Right lung (tissue), 5 donors: Measurements from ENCODE around the gene FXYD7. TPM values are rescaled to one million over a fixed set of nuclear protein-coding genes. Genes with fewer than 3 reads are reported as not detected.

Experiments used
- DNase-seq, 2 donors: peaks; one replicate each; pipeline ENCODE4 v3.0.0-alpha.2; 2013
- polyA plus RNA-seq, 5 donors: library from polyadenylated mRNA; unstranded; fragments of 120-200 nt; gene quantifications; one replicate each; pipeline versions ENCODE4 v1.2.1 to v1.2.3, GENCODE V29; 2013; ENCODE audit warnings: inconsistent platforms in 1 of 5, low replicate concordance in 1 of 5; ENCODE audit not compliant: insufficient read length in 5 of 5, insufficient read depth in 1 of 5

The FXYD7 gene
- polyA plus RNA-seq, 5 donors: 0.36 to 1.4 (median 1.2) TPM

DNA sequence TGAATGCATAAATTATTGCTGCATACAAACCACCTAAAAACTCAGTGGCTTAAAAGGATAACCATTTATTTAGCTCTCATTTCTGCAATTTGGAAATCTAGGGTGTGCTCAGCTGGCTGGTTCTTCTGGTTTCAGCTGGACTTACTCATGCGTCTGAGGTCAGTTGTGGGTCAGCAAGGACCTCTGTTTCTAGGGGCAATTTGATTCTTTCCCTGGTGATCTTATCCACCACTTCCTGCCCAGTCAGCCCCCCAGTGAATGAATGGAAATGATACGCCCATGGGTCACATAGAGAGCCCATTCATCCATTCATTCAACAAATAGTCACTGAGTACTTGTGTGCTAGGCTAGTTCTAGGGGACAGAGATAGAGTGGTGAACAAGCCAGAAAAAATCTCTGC, 21.4 kb downstream of the FXYD7 start:
- DNase-seq: no peak

- no peak for DNase-seq
Observed at GRCh38 chr19:35165200-35166058, 22.4 kb downstream of the FXYD7 start.

DNA sequence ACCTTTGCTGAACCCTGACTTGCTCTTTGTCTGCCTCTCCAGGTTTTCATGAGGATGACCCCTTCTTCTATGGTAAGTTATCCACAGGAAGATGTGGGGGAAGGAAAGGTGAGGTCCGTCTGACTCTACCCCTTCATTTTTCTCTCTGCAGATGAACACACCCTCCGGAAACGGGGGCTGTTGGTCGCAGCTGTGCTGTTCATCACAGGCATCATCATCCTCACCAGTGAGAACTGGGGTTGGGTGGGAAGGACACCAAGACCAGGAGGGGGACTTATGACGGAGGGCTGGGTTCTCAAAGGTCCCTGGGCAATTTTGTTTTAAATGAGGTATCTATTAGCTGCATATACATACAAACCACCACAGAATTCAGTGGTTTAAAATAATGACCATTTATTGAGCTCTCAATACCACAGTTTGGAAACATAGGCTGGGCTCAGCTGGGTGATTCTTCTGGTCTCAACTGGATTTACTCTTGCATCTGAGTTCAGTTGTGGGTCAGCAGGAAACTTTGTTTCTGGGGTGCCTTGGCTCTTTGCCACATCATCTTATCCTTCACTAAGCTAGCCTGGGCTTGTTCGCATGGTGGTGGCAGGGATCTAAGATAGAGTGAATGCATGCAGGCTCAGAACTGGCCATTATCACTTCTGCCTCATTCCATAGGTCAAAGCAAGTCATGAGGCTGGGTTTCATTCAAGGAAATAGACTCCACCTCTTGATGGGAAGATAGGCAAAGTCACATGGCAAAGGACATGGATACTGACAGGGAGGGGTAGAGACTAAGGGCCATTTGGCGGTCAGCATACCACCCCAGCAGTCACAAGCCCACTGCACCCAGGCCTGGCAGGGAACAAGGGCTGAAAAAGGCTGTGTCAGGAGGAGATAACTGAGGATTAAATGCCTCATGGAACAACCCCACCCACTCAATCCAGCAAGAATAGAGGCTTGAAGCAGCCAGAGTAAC, 23.3 kb downstream of the FXYD7 start:
- no peak for DNase-seq

DNA sequence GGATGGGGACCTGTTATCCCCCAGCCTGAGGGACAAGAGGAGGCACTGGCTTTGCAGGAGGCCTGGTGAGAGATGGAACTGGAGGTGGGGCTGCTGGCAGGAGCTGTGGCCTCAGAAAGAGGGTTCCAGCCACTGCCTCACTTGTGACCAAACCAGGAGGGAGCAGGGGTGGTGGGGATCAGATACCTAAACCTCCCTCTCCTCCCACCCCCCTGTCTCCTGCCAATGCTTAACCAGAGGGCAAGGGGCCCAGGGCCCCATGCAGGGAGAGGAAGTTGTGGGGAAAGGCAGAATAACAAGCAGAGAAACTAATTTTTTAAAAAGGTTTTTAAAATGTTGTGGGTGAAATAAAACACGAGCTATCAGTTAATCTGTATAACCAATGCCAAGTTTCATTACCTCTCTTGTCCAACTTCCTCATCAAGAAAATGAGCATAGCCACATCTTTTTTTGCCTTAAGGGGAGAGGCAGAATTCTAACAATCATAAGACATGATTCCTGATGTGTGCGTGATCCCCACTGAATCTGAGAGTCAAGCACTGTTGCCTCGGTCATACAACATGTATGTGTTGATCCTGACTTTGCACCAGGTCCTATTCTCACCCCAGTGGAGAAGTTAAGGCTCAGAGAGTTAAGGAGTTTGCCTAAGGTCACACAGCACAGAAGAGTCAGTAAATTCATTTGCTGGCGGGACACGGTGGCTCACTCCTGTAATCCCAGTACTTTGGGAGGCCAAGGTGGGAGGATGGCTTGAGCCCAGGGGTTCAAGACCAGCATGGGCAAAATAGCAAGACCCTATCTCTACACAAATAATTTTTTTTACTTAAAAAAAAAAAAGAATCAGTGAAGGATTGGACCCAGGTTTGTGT, 24.4 kb downstream of the FXYD7 start:
- DNase-seq: no peak

DNA sequence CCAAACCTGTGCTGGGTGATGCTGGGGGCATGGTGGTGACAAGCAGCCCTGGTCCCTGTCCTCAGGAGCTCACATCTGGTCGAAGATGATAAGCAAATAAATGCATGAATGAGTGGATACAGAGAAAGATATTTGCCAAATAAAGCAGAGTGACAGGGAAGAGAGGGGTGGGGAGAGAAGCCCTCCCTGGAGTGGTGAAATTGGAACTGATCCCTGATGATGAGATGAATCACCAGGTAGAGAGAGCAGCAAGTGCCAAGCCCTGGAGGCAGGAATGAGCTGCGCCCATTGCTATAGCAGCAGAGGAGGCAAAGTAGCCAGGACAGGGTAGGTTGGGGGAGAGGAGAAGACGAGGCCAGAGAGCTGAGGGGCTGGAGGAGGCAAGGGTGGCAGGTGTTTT, 25.1 kb downstream of the FXYD7 start:
- DNase-seq: no peak

DNA sequence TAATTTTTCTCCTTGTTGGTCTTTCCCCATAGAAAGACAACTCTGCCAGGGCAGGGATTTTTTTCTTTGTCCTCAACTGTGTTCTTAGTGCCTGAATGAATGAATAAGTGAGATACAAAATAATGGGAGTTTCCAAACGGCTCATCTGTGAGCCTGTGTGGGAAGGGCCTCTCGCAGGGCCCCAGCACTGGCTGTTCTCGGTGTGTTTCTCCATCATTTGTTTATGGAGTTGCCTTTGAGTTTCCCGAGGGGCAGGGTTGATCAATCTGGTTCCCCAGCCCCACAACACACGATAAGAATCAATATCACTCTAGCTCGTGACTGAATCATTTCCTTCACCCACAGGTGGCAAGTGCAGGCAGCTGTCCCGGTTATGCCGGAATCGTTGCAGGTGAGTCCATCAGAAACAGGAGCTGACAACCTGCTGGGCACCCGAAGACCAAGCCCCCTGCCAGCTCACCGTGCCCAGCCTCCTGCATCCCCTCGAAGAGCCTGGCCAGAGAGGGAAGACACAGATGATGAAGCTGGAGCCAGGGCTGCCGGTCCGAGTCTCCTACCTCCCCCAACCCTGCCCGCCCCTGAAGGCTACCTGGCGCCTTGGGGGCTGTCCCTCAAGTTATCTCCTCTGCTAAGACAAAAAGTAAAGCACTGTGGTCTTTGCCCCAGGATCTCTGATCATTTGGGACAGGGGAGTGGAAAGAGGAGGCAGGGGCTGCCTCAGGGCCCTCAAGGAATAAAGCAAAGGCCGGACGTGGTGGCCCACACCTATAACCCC, 26.4 kb downstream of the FXYD7 start:
- no peak for DNase-seq

GRCh38 chr19:35170359-35171061, 27.5 kb downstream of the FXYD7 start:
- no peak for DNase-seq

DNA sequence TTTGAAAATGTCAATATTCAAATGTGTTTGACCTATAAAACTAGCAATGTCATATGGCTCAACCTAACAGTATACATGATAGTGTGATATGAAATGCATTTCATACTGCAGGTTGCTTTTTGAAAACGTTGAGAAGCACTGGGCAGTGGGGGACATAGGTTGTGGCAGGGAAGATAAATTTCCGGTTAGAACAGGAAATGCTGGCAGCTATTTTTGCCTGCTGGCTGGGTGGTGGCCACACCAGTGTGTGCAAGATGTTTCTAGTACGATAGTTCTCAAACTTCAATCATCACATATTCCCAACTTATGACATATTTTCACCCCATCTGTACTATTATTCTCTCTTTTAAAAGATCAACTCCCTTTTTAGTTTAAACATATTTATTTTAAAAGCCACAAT, 28.7 kb downstream of the FXYD7 start:
- DNase-seq: no peak

DNA sequence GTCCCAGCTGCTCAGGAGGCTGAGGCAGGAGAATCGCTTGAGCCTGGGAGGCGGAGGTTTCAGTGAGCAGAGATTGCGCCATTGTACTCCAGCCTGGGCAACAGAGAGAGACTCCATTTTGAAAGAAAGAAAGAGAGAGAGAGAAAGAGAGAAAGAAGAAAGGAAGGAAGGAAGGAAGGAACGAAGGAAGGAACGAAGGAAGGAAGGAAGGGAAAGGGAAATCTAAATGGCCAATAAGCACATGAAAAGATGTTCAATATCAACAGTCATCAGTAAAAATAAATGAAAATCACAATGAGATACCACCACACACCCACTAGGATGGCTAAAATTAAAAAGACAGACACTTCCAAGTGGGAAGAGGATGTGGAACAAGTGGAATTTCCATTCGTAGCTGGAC, 31.2 kb downstream of the FXYD7 start:
- no peak for DNase-seq

- no peak for DNase-seq
Observed at GRCh38 chr19:35176181-35176570, 33.1 kb downstream of the FXYD7 start.

GRCh38 chr19:35177377-35178274, 34.6 kb downstream of the FXYD7 start:
- no peak for DNase-seq

DNA sequence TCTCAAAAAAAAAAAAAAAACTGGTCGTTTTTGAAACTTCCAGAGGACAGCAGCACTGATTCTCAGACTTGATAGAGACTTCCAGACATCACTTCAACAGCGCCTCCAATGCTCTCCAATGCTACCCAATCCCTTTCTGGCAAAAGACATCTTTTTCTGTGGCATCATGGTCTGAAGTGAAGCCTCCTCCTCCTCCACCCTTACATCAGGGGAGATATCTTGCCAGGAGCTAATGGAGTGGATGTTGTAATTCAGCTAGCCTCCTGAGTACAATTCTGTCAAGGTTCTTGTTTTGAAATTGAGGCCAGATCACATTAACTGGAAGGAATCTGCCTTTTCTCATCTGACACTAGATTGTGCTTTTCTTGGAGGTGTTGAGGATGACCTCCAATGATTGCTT, 35.6 kb downstream of the FXYD7 start:
- DNase-seq: no peak

- DNase-seq: no peak
Observed at GRCh38 chr19:35179830-35180229, 36.8 kb downstream of the FXYD7 start.

GRCh38 chr19:35181387-35181786, 38.3 kb downstream of the FXYD7 start:
- no peak for DNase-seq

DNA sequence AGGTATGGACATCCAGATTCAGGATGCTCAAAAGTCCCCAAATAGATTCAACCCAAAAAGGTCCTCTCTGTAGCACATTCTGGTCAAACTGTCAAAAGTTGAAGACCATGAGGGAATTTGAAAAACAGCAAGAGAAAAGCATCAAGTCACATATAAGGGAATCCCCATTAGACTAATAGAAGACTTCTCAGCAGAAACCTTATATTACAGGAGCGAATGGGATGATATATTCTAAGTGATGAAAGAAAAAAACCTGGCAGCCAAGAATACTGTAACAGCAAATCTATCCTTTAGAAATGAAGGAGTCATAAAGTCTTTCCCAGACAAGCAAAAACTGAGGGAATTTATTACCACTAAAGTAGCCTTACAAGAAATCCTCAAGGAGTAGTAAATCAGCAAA, 41.2 kb downstream of the FXYD7 start:
- DNase-seq: no peak

DNA sequence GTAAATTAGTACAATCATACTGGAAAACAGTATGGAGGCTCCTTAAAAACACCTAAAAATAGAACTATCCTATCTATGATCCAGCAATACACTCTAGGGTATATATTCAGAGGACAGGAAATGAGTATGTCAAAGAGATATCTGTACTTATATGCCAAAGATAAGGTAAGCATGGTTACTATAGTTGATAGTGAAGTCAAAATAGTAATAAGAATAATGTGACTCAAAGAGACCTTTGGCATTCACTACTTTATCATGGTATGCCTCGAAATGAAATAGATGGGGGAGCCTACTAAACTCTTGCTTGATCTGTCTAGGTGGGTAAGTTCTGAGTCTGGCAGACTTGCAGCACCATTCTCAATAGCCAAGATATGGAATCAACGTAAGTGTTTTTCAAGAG, 41.8 kb downstream of the FXYD7 start:
- no peak for DNase-seq

DNA sequence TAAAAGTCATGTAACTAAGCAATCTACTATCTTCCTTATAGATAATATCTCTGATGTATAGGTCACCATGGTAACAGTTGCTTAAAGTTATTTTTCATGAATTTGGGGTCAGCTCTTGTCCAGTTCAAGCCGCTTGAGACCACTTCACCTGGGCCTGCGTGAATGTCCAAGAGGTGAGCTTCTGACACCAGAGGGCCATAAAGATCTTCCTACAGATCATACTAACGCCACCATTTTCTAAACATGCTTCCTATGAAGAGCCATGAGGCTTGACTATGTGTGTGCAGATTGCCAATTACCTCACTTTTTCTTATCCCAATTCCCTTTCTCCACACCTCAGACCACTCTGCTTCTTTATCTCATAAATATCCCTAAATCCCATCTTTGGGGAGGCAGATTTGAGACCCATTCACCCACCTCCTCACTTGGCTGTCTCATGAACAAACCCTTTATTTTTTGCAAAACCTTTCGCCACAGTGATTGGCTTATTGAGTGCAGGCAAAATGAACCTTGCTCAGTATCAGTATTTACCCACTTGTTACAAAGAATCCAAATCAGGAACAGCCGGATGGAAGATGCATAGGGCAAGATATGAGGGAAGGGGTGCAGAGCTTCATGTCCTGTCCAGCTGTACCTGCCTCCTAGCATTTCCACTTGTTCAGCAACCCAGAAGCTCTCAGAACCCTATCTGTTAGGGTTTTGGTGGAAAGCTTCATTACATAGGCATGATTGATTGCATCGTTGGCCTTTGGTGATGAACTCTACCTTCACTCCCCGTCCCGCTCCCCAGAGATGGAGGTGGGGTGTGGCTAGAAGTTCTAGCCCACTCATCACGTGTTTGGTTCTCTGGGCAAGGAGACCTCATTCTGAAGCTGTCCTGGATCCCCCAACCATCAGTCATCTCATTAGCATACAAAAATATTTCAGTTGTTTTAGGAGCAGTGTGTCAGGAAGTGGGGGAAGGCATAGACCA, 51.2 kb downstream of the FXYD7 start:
- DNase-seq: no peak

- DNase-seq: no peak
Observed at GRCh38 chr19:35195830-35196229, 52.8 kb downstream of the FXYD7 start.
